ENCODE measurements around the gene IL4I1. TPM values are rescaled to one million over a fixed set of nuclear protein-coding genes. Genes with fewer than 3 reads are reported as not detected.

Gene IL4I1
- total and polyA plus RNA-seq, 2 of the 4 experiments (the other 2 are of a cell fraction): 0.31 to 0.36 TPM

DNA sequence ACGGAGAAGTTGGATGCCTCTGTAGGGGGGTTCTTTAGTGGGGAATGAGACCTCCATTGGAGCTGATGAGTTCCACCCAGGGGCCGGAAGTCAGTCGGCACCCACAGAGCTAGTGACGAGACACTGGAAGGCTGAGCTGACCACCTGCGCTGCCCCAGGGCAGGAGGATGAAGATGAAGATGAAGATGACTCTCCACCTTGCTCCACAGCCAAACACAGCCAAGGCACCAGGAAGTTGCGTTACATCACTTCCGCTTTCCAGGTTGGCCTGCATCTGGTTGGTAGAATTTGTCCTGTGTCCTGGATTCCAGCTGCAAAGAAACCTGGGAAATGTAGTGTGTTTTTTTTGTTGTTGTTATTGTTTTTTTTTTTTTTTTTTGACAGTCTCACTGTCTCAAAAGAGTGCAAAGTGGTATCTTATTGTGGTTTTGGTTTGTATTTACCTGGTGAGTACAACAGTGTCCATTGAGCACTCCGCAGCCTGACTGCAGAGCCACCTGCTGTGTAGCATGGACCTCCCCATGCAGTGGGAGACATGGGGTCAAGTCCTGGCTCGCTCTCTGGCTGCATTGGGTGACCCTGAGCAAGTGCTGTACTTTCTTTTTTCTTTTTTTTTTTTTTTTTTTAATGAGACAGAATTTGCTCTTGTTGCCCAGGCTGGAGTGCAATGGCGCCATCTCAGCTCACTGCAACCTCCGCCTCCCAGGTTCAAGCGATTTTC is 17.3 kb downstream of the IL4I1 start:
- ChIA-PET CTCF (no interaction called here), POLR2A (ENCODE audit: unreplicated experiment) (no interaction called here)
- no peak overlapping the region for H3K27ac ChIP-seq (ENCODE audit: insufficient read depth, low read length)
- intact Hi-C loops (cut with micrococcal nuclease): loop anchor here (5.0 kb wide), 1 partner anchor 148 kb away; the partner anchor contains the start of genes VRK3 and ZNF473
- no peak overlapping the region for H3K56ac ChIP-seq (ENCODE audit: extremely low read depth, insufficient read depth, low read length)
- no peak overlapping the region for H2BK20ac ChIP-seq (ENCODE audit: low read depth, low read length)
- H3K23ac ChIP-seq (ENCODE audit: low read depth, low read length): no peak overlapping the region
- ATAC-seq (ENCODE audit: low read depth): no peak
- 93% methylated on average over 7 of the region's 12 CpGs; no CpG with 5 or more reads in 1 of the 2 experiments for WGBS, 2 experiments (ENCODE audit: extremely low coverage in 2 of 2, insufficient read length in 1 of 2)
- no peaks in the 10 kb centered on the region; the same call in 1 of the 2 replicates for H4K20me1 ChIP-seq (ENCODE audit: insufficient read depth, low read length)
- no peak overlapping the region for H2BK120ac ChIP-seq (ENCODE audit: low read depth, low read length)
- in situ Hi-C loops (cut with MboI; ENCODE audit: low sequenced_read_pairs): no loop called here
- no peak overlapping the region for H2BK15ac ChIP-seq (ENCODE audit: low read depth, low read length)
- H3K9me1 ChIP-seq (ENCODE audit: insufficient read depth, low read length): peaks cover 10% of the 10 kb centered on the region
- TF ChIP-seq RCOR1 (IDR thresholded peaks at IDR 0.05; ENCODE audit: insufficient replicate concordance, low read length) (no peak), MAFK (IDR thresholded peaks at IDR 0.05; ENCODE audit: low read depth, low read length) (no peak), RFX5 (IDR thresholded peaks at IDR 0.05; ENCODE audit: low read depth, low read length) (no peak), FOS (IDR thresholded peaks at IDR 0.05; ENCODE audit: low read depth, low read length) (no peak), CHD1 (IDR thresholded peaks at IDR 0.05; ENCODE audit: low read depth, low read length) (no peak), NFE2L2 (IDR thresholded peaks at IDR 0.05; ENCODE audit: low read depth, low read length) (no peak)
- TF ChIP-seq, protein P1, sequence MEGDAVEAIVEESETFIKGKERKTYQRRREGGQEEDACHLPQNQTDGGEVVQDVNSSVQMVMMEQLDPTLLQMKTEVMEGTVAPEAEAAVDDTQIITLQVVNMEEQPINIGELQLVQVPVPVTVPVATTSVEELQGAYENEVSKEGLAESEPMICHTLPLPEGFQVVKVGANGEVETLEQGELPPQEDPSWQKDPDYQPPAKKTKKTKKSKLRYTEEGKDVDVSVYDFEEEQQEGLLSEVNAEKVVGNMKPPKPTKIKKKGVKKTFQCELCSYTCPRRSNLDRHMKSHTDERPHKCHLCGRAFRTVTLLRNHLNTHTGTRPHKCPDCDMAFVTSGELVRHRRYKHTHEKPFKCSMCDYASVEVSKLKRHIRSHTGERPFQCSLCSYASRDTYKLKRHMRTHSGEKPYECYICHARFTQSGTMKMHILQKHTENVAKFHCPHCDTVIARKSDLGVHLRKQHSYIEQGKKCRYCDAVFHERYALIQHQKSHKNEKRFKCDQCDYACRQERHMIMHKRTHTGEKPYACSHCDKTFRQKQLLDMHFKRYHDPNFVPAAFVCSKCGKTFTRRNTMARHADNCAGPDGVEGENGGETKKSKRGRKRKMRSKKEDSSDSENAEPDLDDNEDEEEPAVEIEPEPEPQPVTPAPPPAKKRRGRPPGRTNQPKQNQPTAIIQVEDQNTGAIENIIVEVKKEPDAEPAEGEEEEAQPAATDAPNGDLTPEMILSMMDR (conservative IDR thresholded peaks at IDR 0.05; ENCODE audit: low read depth, low read length): no peak
- peaks cover 7% of the 10 kb centered on the region for H3K4me1 ChIP-seq (ENCODE audit: control insufficient read depth, insufficient read depth, low read length)
- no peak overlapping the region for H4K8ac ChIP-seq (ENCODE audit: low read depth in 2 of 2, low read length in 2 of 2)
- no peak overlapping the region for H3K4me2 ChIP-seq (ENCODE audit: low read depth, low read length)
- H3K9me3 ChIP-seq (ENCODE audit: control insufficient read depth, insufficient read depth, low read length): peaks cover 6% of the 10 kb centered on the region; the same call in 1 of the 2 replicates
- H2AK9ac ChIP-seq (replicated peaks; ENCODE audit: low read depth, low read length, poor library complexity): no peak overlapping the region
- H3K27me3 ChIP-seq (ENCODE audit: control insufficient read depth, insufficient read depth, low read length): no peaks in the 10 kb centered on the region
- peaks cover 47% of the 10 kb centered on the region for H3K36me3 ChIP-seq (ENCODE audit: control insufficient read depth, insufficient read depth, low read length)
- BruUV-seq (replicated peaks): TSS peak; percentile 56
- peaks cover 22 to 48% of the 10 kb centered on the region in 2 experiments for H3K79me1 ChIP-seq (ENCODE audit: low read depth in 1 of 2, low read length in 2 of 2)
- no peak overlapping the region for H3K18ac ChIP-seq (ENCODE audit: low read depth, low read length)
- H3K4ac ChIP-seq (ENCODE audit: low read depth, low read length): no peak overlapping the region
- no peak overlapping the region for H2AK5ac ChIP-seq (ENCODE audit: low read depth, low read length)
- H3K14ac ChIP-seq (replicated peaks; ENCODE audit: low read depth, low read length): no peak overlapping the region
- H4K5ac ChIP-seq (ENCODE audit: low read depth, low read length): no peak overlapping the region
- no peak overlapping the region for H4K91ac ChIP-seq (ENCODE audit: insufficient read depth, low read depth, low read length)
- H2AFZ ChIP-seq (replicated peaks; ENCODE audit: low read length, poor library complexity): no peak overlapping the region
- no peak overlapping the region for H3K9ac ChIP-seq (ENCODE audit: low read depth, low read length)
- no peak overlapping the region for H2BK5ac ChIP-seq (ENCODE audit: low read depth, low read length, poor library complexity, severe bottlenecking)
- H3K4me3 ChIP-seq (ENCODE audit: insufficient read depth, low read depth, low read length): no peak overlapping the region
- dilution Hi-C loops (cut with HindIII; ENCODE audit: low sequenced_read_pairs, unreplicated experiment): no loop called here
- DNase-seq: no peak
